ENCODE measurements around the gene SLC44A4. TPM values are rescaled to one million over a fixed set of nuclear protein-coding genes. Genes with fewer than 3 reads are reported as not detected.
A peak's percentile ranks its signal among the peaks of the same experiment; 100 is the strongest.

SLC44A4 gene
- total and polyA plus RNA-seq, 11 donors, result 0.07 TPM; not detected in 10

- Histone ChIP-seq H3K36me3 (peaks cover 0 to 3% (median 0%) of the 10 kb centered on the region in 9 donors), H3K4me3 (peak overlapping the region; percentile 49 to 95 (median 66)), H3K27me3 (no peaks in the 10 kb centered on the region), H3K27ac (peak overlapping the region in 11 of 12 donors; percentile 54 to 91 (median 83)), H3K9me3 (no peaks in the 10 kb centered on the region), H3K4me1 (peaks cover 0 to 44% (median 23%) of the 10 kb centered on the region in 12 donors)
- DNase-seq (no peak), ATAC-seq (no peak)
- intact Hi-C loops (cut with DNase I), result loop anchor here in 5 of 10 donors (5.0 to 10.0 kb wide), 2 partner anchors 51 to 54 kb away; partner anchors contain the start of genes NELFE (in 2 of the 5) and SKIC2 (in 2 of the 5)
- WGBS, 4 donors, result 31 to 48% (median 43%) methylated on average over 15 to 29 of the region's 29 CpGs
- TF ChIP-seq, protein P1, sequence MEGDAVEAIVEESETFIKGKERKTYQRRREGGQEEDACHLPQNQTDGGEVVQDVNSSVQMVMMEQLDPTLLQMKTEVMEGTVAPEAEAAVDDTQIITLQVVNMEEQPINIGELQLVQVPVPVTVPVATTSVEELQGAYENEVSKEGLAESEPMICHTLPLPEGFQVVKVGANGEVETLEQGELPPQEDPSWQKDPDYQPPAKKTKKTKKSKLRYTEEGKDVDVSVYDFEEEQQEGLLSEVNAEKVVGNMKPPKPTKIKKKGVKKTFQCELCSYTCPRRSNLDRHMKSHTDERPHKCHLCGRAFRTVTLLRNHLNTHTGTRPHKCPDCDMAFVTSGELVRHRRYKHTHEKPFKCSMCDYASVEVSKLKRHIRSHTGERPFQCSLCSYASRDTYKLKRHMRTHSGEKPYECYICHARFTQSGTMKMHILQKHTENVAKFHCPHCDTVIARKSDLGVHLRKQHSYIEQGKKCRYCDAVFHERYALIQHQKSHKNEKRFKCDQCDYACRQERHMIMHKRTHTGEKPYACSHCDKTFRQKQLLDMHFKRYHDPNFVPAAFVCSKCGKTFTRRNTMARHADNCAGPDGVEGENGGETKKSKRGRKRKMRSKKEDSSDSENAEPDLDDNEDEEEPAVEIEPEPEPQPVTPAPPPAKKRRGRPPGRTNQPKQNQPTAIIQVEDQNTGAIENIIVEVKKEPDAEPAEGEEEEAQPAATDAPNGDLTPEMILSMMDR (IDR thresholded peaks at IDR 0.05), result no peak
- no peak for TF ChIP-seq POLR2A (IDR thresholded peaks at IDR 0.05)
Measured at GRCh38 chr6:31900917-31901414, 22.2 kb upstream of the SLC44A4 start.

GRCh38 chr6:31899882-31900722 is 21.3 kb upstream of the SLC44A4 start:
- DNase-seq (no peak), ATAC-seq (no peak)
- Histone ChIP-seq H3K27ac (peak overlapping the region in 1 of 12 donors; percentile 81), H3K36me3 (peaks cover 0 to 10% (median 5%) of the 10 kb centered on the region in 9 donors), H3K27me3 (no peaks in the 10 kb centered on the region), H3K4me1 (peaks cover 0 to 44% (median 23%) of the 10 kb centered on the region in 12 donors), H3K4me3 (no peak overlapping the region), H3K9me3 (no peaks in the 10 kb centered on the region)
- TF ChIP-seq, protein P1 (IDR thresholded peaks at IDR 0.05), result no peak
- no peak for TF ChIP-seq POLR2A (IDR thresholded peaks at IDR 0.05)
- WGBS, 4 donors, result 86 to 90% (median 87%) methylated on average over 38 to 49 of the region's 49 CpGs
- intact Hi-C loops (cut with DNase I), result loop anchor here in 8 of 10 donors (5.0 to 10.0 kb wide), 4 partner anchors 52 to 63 kb away; partner anchors contain the start of genes NELFE (in 4 of the 8) and SKIC2 (in 4 of the 8)

DNA sequence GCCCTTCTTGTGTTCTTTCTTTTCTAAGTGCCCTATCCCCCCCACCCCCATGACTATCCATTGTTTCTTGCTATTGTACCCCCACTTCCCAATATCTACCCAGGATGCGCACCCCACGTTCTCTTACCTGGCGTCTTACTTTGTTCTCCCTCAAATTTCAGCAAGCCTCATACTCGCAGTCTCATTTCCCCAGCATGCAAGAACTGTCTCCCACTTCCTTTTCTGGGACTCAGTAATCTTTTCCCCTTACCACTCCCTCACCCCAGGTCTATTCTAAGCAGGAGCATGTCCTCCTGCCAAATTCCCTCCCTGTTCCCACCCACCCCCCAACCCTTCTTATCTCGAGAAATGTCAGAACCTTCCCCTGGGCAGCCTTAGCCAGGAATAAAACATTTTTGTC is 20.4 kb upstream of the SLC44A4 start:
- Histone ChIP-seq H3K27me3 (no peaks in the 10 kb centered on the region), H3K9me3 (no peaks in the 10 kb centered on the region), H3K36me3 (peaks cover 0 to 19% (median 14%) of the 10 kb centered on the region in 9 donors), H3K4me3 (peak overlapping the region in 2 of 12 donors; percentile 7 to 87), H3K27ac (no peak overlapping the region), H3K4me1 (peaks cover 0 to 44% (median 23%) of the 10 kb centered on the region in 12 donors)
- TF ChIP-seq POLR2A (IDR thresholded peaks at IDR 0.05), result no peak
- TF ChIP-seq, protein P1 (IDR thresholded peaks at IDR 0.05), result no peak
- ATAC-seq, result no peak
- intact Hi-C loops (cut with DNase I), result loop anchor here in 4 of 10 donors (5.0 kb wide), 3 partner anchors 53 to 62 kb away; partner anchors contain the start of genes NELFE (in 2 of the 4) and SKIC2 (in 2 of the 4)
- WGBS, 4 donors, result 46 to 53% (median 49%) methylated on average over 5 of the region's 5 CpGs
- no peak for DNase-seq
